ENCODE results near the gene ARAP3.

Gene ARAP3

DNA sequence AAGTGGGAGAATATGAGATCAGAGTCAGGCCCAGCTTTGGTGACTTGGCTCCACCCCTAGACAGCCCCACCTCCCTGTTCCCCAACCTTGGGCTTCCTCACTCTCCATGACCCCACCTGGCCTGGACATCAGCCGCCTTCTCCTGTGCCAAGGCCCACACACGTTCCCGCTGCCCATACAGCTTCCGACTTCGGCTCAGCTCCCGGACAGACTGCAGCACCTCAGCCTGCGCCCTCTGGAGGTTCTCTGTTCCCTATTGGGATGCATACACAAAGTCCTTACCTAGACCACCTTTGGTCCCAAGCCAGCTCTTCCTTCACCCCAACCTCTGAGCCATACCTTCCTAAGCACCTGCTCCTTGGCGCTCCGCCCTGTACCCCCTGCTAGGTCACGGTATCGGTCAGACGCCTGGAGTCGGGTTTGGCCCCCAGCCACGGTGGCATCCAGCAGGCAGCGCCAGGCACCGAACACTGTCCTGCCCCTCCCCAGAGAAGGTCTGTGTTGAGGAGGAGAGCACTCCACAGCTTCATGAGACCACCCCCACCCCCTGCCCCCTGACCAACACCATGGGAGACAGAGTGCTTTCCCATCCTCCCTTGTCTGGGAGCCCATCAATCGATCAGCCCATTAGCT lies 32.9 kb downstream of the ARAP3 start:
- peaks cover 21% of the 10 kb centered on the region for H3K4me1 Mint-ChIP-seq
- TF ChIP-seq, protein P1, sequence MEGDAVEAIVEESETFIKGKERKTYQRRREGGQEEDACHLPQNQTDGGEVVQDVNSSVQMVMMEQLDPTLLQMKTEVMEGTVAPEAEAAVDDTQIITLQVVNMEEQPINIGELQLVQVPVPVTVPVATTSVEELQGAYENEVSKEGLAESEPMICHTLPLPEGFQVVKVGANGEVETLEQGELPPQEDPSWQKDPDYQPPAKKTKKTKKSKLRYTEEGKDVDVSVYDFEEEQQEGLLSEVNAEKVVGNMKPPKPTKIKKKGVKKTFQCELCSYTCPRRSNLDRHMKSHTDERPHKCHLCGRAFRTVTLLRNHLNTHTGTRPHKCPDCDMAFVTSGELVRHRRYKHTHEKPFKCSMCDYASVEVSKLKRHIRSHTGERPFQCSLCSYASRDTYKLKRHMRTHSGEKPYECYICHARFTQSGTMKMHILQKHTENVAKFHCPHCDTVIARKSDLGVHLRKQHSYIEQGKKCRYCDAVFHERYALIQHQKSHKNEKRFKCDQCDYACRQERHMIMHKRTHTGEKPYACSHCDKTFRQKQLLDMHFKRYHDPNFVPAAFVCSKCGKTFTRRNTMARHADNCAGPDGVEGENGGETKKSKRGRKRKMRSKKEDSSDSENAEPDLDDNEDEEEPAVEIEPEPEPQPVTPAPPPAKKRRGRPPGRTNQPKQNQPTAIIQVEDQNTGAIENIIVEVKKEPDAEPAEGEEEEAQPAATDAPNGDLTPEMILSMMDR (IDR thresholded peaks at IDR 0.05) = no peak
- DNase-seq = no peak
- H3K36me3 Mint-ChIP-seq (ENCODE audit: low read depth) = no peaks in the 10 kb centered on the region
- H3K9me3 Mint-ChIP-seq = no peaks in the 10 kb centered on the region
- H3K4me3 Mint-ChIP-seq = no peak overlapping the region
- H3K27ac Mint-ChIP-seq = no peak overlapping the region
- H3K27me3 Mint-ChIP-seq (ENCODE audit: low read depth, poor library complexity) = peaks cover 29% of the 10 kb centered on the region

DNA sequence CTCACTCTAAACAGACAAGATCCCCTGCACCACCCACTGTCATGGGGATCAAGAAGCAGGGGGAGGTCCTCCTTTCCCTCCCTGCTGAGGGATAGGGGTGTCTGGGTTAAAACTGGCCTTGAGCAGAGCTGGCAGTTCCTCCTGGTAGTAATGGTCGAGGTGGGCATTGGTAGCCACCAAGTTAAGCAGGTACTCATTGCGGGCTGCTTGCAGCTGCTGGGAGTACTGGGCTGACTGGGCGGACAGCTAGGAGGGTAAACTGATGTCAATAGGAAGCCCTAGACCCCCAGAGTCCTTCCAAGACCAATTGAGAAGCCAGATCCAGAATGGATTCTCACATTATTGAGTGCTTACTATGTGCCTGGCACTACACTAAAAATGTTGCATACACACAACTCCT lies 34.2 kb downstream of the ARAP3 start:
- no peak for DNase-seq
- H3K27ac Mint-ChIP-seq = no peak overlapping the region
- no peak overlapping the region for H3K4me3 Mint-ChIP-seq
- peaks cover 25% of the 10 kb centered on the region for H3K27me3 Mint-ChIP-seq (ENCODE audit: low read depth, poor library complexity)
- H3K36me3 Mint-ChIP-seq (ENCODE audit: low read depth) = no peaks in the 10 kb centered on the region
- H3K9me3 Mint-ChIP-seq = no peaks in the 10 kb centered on the region
- peaks cover 21% of the 10 kb centered on the region for H3K4me1 Mint-ChIP-seq
- TF ChIP-seq, protein P1 (IDR thresholded peaks at IDR 0.05) = no peak

DNA sequence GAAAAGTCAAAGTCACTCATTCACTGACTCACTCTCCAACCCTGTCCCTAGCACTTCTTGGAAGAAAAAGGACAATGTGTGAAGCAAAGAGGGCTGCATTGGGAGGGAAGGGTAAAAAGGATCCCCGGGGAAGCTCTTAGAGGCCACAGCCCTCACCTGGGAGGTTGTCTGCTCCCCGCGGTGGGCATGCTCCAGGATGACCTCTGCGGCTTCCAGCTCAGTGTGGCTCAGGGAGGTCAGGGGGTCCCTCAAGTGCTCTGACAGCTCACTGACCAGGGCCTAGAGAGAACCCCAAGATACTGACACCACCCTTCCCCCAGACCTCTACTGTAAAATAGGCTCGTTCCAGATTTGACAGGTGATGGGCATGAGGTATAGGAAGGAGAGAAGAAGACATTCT lies 34.8 kb downstream of the ARAP3 start:
- DNase-seq = no peak
- H3K4me3 Mint-ChIP-seq = no peak overlapping the region
- peaks cover 19% of the 10 kb centered on the region for H3K27me3 Mint-ChIP-seq (ENCODE audit: low read depth, poor library complexity)

DNA sequence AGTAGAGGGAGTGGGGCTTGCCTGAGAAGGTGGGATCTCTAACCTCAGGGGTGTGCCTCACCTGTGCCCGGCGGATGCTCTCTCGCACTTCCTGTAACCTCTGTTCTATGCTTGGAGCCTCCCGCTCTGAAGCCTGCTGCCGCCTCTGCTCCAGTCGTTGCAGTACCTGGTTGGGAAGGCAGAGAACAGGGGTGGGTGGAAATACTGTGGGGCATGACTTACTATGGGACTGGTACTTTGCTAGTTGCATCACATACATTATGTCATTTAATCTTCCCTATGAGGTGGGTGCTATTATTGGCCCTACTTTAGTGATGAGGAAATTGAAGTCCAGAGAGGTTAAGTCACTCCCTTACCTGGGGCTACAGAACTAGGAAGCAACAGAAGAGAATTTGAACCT lies 36.0 kb downstream of the ARAP3 start:
- Mint-ChIP-seq H3K36me3 (ENCODE audit: low read depth) (no peaks in the 10 kb centered on the region), H3K4me1 (peaks cover 11% of the 10 kb centered on the region), H3K4me3 (no peak overlapping the region), H3K27ac (no peak overlapping the region), H3K27me3 (ENCODE audit: low read depth, poor library complexity) (peaks cover 16% of the 10 kb centered on the region), H3K9me3 (no peaks in the 10 kb centered on the region)
- no peak for DNase-seq
- TF ChIP-seq, protein P1 (IDR thresholded peaks at IDR 0.05) = no peak

More for the DNA sequence above, 34.8 kb downstream of the ARAP3 start:
- H3K9me3 Mint-ChIP-seq = no peaks in the 10 kb centered on the region
- H3K36me3 Mint-ChIP-seq (ENCODE audit: low read depth) = no peaks in the 10 kb centered on the region
- H3K4me1 Mint-ChIP-seq = peaks cover 15% of the 10 kb centered on the region
- H3K27ac Mint-ChIP-seq = no peak overlapping the region
- TF ChIP-seq, protein P1 (IDR thresholded peaks at IDR 0.05) = no peak

DNA sequence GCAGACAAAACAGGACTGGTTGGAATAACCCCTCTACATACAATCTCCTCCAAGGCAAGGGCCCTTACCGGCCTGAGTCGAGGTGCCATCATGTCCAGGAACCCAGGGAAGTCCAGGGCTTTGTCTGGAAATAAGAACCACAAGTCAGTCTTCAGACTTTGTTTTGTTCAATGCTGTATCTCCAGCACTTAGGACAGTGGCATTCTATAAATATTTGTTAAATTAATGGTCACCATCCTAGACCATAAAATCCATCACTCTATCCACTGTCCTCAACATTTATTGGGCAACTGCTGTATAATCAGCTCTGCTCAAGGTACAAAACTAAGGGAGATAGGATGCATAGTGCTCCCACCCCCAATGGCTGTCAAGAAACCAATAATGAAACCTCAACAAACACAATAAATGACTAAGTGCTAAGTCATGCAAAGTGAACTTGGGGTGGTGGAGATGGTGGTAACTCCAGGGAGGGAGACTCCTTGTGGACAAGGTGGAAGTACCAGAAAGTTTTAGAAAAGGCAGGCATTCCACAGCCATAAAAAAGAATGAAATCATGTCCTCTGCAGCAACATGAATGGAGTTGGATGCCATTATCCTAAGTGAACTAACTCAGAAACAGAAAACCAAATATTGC lies 40.3 kb downstream of the ARAP3 start:
- Mint-ChIP-seq H3K36me3 (ENCODE audit: low read depth) (no peaks in the 10 kb centered on the region), H3K9me3 (no peaks in the 10 kb centered on the region), H3K27ac (no peak overlapping the region), H3K27me3 (ENCODE audit: low read depth, poor library complexity) (peaks cover 19% of the 10 kb centered on the region), H3K4me1 (peaks cover 12% of the 10 kb centered on the region), H3K4me3 (no peak overlapping the region)
- TF ChIP-seq, protein P1 (IDR thresholded peaks at IDR 0.05) = no peak
- no peak for DNase-seq

DNA sequence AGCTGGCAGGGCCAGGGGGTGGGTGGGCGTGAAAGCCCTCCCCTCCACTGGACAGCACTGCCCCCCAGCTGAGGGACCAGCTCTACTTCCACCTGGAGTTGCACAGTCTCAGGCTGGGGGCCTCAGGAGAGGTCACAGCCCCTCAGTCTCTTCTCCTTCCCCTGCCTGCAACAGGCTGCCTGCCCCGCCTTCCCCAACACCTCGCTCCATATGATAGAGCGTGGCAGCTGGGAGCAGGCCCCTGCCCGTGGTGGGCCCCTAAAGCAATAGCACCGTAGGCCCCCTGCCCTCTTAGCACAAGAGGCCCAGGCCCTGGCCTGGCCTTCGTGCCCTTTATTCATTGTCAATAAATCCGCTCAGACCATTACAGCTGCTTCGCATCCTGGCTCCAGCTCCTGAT lies 41.3 kb downstream of the ARAP3 start:
- H3K27ac Mint-ChIP-seq = peak overlapping the region; percentile 54
- H3K27me3 Mint-ChIP-seq (ENCODE audit: low read depth, poor library complexity) = peaks cover 19% of the 10 kb centered on the region
- H3K9me3 Mint-ChIP-seq = no peaks in the 10 kb centered on the region
- DNase-seq = no peak
- H3K4me1 Mint-ChIP-seq = peaks cover 19% of the 10 kb centered on the region
- no peaks in the 10 kb centered on the region for H3K36me3 Mint-ChIP-seq (ENCODE audit: low read depth)
- TF ChIP-seq, protein P1 (IDR thresholded peaks at IDR 0.05) = no peak
- H3K4me3 Mint-ChIP-seq = no peak overlapping the region
